K562 (cell line): ENCODE data around the gene BPI. TPM values are rescaled to one million over a fixed set of nuclear protein-coding genes. Genes with fewer than 3 reads are reported as not detected.

Experiments
- ATAC-seq: fragments of 200-7000 bp; cut with Tn5 transposase; 3 replicates; pipeline ENCODE4 v1.9.1; 2020; ENCODE audit warnings: moderate library complexity
- BruUV-seq: library from RNA; stranded (reverse); fragments of 400-500 nt; replicated peaks from 2 replicates; lab custom pipeline; 2021; lab: Mats Ljungman, UMichigan
- CTCF ChIA-PET: fragments of 300-600 bp; formaldehyde crosslinking; extraction: SDS; loops from one replicate; lab custom pipeline; 2021; ENCODE audit warnings: low intra/inter-chr PET ratio; lab: Yijun Ruan, JAX
- POLR2A ChIA-PET: fragments of 300-600, 350-650 bp; sonication (Branson Sonifier 250); formaldehyde crosslinking; extraction: SDS; loops from one replicate; lab custom pipeline; 2021; ENCODE audit warnings: antibody characterized with exemption, inconsistent platforms; lab: Yijun Ruan, JAX
- DNase-seq, 4 experiments: peaks; one replicate each; pipeline versions ENCODE4 v3.0.0 to v3.0.0-alpha.2; 2011 to 2018; ENCODE audit warnings: low spot score in 3 of 4, mixed read lengths in 3 of 4; ENCODE audit errors: extremely low read depth in 1 of 4
- FAIRE-seq: peaks from 2 replicates; lab custom pipeline; 2011; peaks lifted over from hg19 to GRCh38; lab: Jason Lieb, UNC
- H2AFZ ChIP-seq: 2 replicates; pipeline ENCODE4 v1.6.0; 2011; ENCODE audit warnings: low read depth, low read length, control low read depth, inconsistent platforms
- H3K27ac ChIP-seq: fragments of 200-600 bp; 3 replicates; pipeline ENCODE4 v1.8.0; 2011; ENCODE audit warnings: low read depth, mild to moderate bottlenecking, control low read depth, inconsistent platforms, low read length, moderate library complexity, mixed read lengths; ENCODE audit errors: extremely low read depth
- H3K27me3 ChIP-seq, 2 experiments: fragments of 300-600 bp in 1 of 2; 2 replicates in 1 of 2; 3 replicates in 1 of 2; pipeline versions ENCODE4 v1.6.0 to v1.8.0; 2011; ENCODE audit warnings: inconsistent platforms in 2 of 2, low read length in 2 of 2, mild to moderate bottlenecking in 1 of 2, mixed read lengths in 1 of 2, moderate library complexity in 1 of 2; ENCODE audit not compliant: control insufficient read depth in 2 of 2, insufficient read depth in 2 of 2
- H3K36me3 ChIP-seq: fragments of 300-600 bp; 3 replicates; pipeline ENCODE4 v1.8.0; 2011; ENCODE audit warnings: mild to moderate bottlenecking, low read length, inconsistent platforms; ENCODE audit not compliant: control insufficient read depth, insufficient read depth
- H3K4me1 ChIP-seq, 2 experiments: fragments of 200-600 bp in 1 of 2; replicated peaks in 1 of 2; 2 replicates in 1 of 2; 3 replicates in 1 of 2; pipeline versions ENCODE4 v1.5.1 to v1.8.0; 2011; ENCODE audit warnings: inconsistent platforms in 2 of 2, low read length in 2 of 2, mild to moderate bottlenecking in 1 of 2, mixed read lengths in 1 of 2, moderate library complexity in 1 of 2; ENCODE audit not compliant: control insufficient read depth in 2 of 2, insufficient read depth in 2 of 2
- H3K4me2 ChIP-seq: 2 replicates; pipeline ENCODE4 v1.6.1; 2011; ENCODE audit warnings: low read length, control low read depth, inconsistent platforms, mixed read lengths; ENCODE audit not compliant: insufficient read depth
- H3K4me3 ChIP-seq: fragments of 200-600 bp; sonication (generic), shearing (Covaris generic); 2 replicates; pipeline ENCODE4 v1.5.1; 2016; ENCODE audit warnings: control low read depth, inconsistent platforms
- H3K79me2 ChIP-seq: fragments of 200-600 bp; 3 replicates; pipeline ENCODE4 v1.8.0; 2011; ENCODE audit warnings: low read length, inconsistent platforms; ENCODE audit not compliant: control insufficient read depth, insufficient read depth
- H3K9ac ChIP-seq, 2 experiments: 2 replicates each; pipeline versions ENCODE4 v1.6.0 to v1.6.1; 2011; ENCODE audit warnings: low read depth in 2 of 2, low read length in 2 of 2, control low read depth in 1 of 2, inconsistent platforms in 1 of 2, mild to moderate bottlenecking in 1 of 2, mixed read lengths in 1 of 2; ENCODE audit not compliant: insufficient read depth in 1 of 2
- H3K9me1 ChIP-seq: one replicate; pipeline ENCODE4 v1.6.0; 2011; ENCODE audit warnings: inconsistent platforms, mild to moderate bottlenecking, low read length, moderate library complexity; ENCODE audit not compliant: control insufficient read depth, insufficient read depth
- H3K9me3 ChIP-seq: replicated peaks from 2 replicates; pipeline ENCODE4 v1.5.1; 2011; ENCODE audit warnings: low read depth, low read length, inconsistent platforms; ENCODE audit not compliant: control insufficient read depth, insufficient read depth
- H4K20me1 ChIP-seq: replicated peaks from 2 replicates; pipeline ENCODE4 v1.6.1; 2011; ENCODE audit warnings: low read length, inconsistent platforms, mixed read lengths; ENCODE audit not compliant: control insufficient read depth, insufficient read depth
- ATF1 ChIP-seq, 2 experiments: fragments of 450-650 bp in 1 of 2; IDR thresholded peaks; 2 replicates each; pipeline ENCODE4 v1.6.1; 2016; ENCODE audit warnings: missing compliant biosample characterization in 1 of 2, missing genetic modification characterization in 1 of 2
- ELF4 ChIP-seq: fragments of 450-650 bp; formaldehyde crosslinking; IDR thresholded peaks from 2 replicates; pipeline ENCODE4 v1.4.0; 2022; ENCODE audit warnings: missing genetic modification characterization
- NR0B1 ChIP-seq: fragments of 450-650 bp; IDR thresholded peaks from one replicate; pipeline ENCODE4 v1.6.1; 2018; ENCODE audit warnings: mild to moderate bottlenecking, moderate library complexity; ENCODE audit not compliant: partially characterized antibody
- POLR2A ChIP-seq: fragments of 450-650 bp; conservative IDR thresholded peaks from 2 replicates; pipeline ENCODE4 v1.6.1; 2016
- PRDM10 ChIP-seq: fragments of 450-650 bp; IDR thresholded peaks from 2 replicates; pipeline ENCODE4 v1.6.1; 2018; ENCODE audit not compliant: partially characterized antibody
- RAD51 ChIP-seq: fragments of 450-650 bp; IDR thresholded peaks from 2 replicates; pipeline ENCODE4 v1.7.1; 2016; ENCODE audit warnings: low read depth, mild to moderate bottlenecking, borderline replicate concordance
- ZKSCAN3 ChIP-seq: fragments of 250-450 bp; sonication (Bioruptor Pico); IDR thresholded peaks from 2 replicates; pipeline ENCODE4 v1.4.0; 2020
- ZNF75A ChIP-seq: fragments of 450-650 bp; formaldehyde crosslinking; IDR thresholded peaks from 2 replicates; pipeline ENCODE4 v1.4.0; 2020; ENCODE audit warnings: mild to moderate bottlenecking
- WGBS: fragments of 100-300 bp; shearing (Covaris generic); methylation state at CpG from one replicate; pipeline ENCODE4 v1.1.6; 2016; ENCODE audit warnings: low coverage, mixed read lengths; ENCODE audit not compliant: insufficient coverage; ENCODE audit errors: missing lambda C conversion rate; 5-methylcytosine and 5-hydroxymethylcytosine counted together
- in situ Hi-C: fragments of 300-500 bp; cut with MboI; formaldehyde crosslinking; loops from 4 replicates; pipeline ENCODE4 v1.15.0; 2018; ENCODE audit warnings: inconsistent platforms, mixed read lengths
- intact Hi-C: fragments of 100-400 bp; cut with micrococcal nuclease; formaldehyde crosslinking; loops from 2 replicates; pipeline ENCODE4 v1.14.2; 2022
- polyA plus RNA-seq, 8 experiments: library from polyadenylated mRNA; depleted of rRNA in 4 of 8; stranded (reverse) in 5 of 8; unstranded in 3 of 8; fragments of >200 nt; fragmentation: Nextera tagmentation in 2 of 8; fragmentation: Illumina TruSeq in 1 of 8; extraction: Ambion mirVana in 2 of 8; extraction: Trizol in 1 of 8; gene quantifications; 2 replicates each; pipeline versions ENCODE4 v1.2.1 to v1.2.3, GENCODE V29; 2011 to 2014; ENCODE audit warnings: inconsistent platforms in 1 of 8, missing spikeins in 1 of 8
- total RNA-seq, 7 experiments: library from RNA; depleted of rRNA in 6 of 7; stranded (reverse); fragments of >200 nt in 6 of 7; fragmentation: Illumina TruSeq in 2 of 7; extraction: Trizol in 2 of 7; gene quantifications; 2 replicates each; pipeline versions ENCODE4 v1.2.1 to v1.2.3, GENCODE V29; 2011 to 2021; ENCODE audit warnings: low replicate concordance in 1 of 7

BPI gene
- total and polyA plus RNA-seq, 9 of the 15 experiments (the other 6 are each of a cell fraction or from before 2014, with no cell fraction given), result not detected

DNA sequence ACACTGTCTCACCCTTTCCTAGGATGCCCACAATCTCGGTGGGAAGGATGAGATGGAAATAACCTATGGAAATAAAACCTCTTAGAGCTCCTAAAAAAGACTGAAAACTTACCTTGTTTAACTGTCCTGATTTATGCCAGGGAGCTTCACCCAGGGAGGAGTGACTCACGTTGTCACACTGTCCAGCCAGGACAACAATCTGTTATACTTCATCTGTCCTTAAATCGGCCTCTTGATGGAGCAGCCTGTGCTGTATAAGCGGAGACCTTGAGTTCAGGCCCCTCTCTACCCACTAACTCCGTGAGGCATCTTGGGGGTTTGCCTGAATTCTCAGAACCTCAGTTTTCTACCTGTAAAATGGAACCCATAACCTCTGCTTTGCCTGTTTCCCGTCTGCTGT lies 34.2 kb upstream of the BPI start:
- Histone ChIP-seq H2AFZ (no peak overlapping the region), H3K9me1 (no peaks in the 10 kb centered on the region), H3K9me3 (no peaks in the 10 kb centered on the region), H3K27ac (no peak overlapping the region), H3K27me3 (peaks cover 0 to 25% of the 10 kb centered on the region in 2 experiments; a peak in 3 of 5 replicates), H3K4me3 (no peak overlapping the region), H3K36me3 (no peaks in the 10 kb centered on the region), H3K79me2 (no peaks in the 10 kb centered on the region), H3K4me1 (no peaks in the 10 kb centered on the region), H3K4me2 (no peak overlapping the region), H3K9ac (no peak overlapping the region), H4K20me1 (no peaks in the 10 kb centered on the region)
- DNase-seq (no peak), FAIRE-seq (no peak), ATAC-seq (no peak)
- TF ChIP-seq ZNF75A (CRISPR knock-in tag) (no peak), ELF4 (CRISPR knock-in tag) (no peak), ATF1 (CRISPR knock-in tag; IDR thresholded peaks at IDR 0.05) (no peak), ATF1 (tag; IDR thresholded peaks at IDR 0.05) (no peak), NR0B1 (no peak), PRDM10 (no peak), ZKSCAN3 (CRISPR knock-in tag) (no peak), RAD51 (no peak), POLR2A (no peak)
- POLR2A ChIA-PET, result no interaction called here
- in situ Hi-C loops, result no loop called here
- WGBS, result 2% methylated on average over 6 of the region's 6 CpGs
- no TSS peak for BruUV-seq
- CTCF ChIA-PET, result no interaction called here
- intact Hi-C loops, result no loop called here
